ENCODE measurements around the gene THSD4.

Gene THSD4

DNA sequence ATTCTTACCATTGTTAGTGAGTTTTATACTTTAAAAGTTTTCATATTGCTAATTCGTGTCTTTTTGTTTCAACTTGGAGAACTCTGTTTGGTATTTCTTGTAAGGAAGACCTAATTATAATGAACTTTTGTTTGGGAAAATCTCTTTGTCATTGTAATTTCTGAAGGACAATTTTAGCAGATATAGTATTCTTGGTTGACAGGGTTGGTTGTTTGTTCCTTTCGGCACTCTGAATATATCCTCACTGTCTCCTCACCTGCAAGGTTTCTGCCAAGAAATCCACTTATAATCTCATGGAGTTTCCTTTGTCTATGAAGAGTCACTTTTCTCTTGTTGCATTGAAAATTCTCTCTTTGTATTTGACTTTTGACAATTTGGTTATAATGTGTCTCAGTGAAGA lies 469.9 kb downstream of the THSD4 start:
- Mint-ChIP-seq H3K27ac (no peak overlapping the region), H3K4me3 (no peak overlapping the region), H3K4me1 (no peaks in the 10 kb centered on the region), H3K9me3 (peaks cover 12% of the 10 kb centered on the region), H3K27me3 (peaks cover 11% of the 10 kb centered on the region), H3K36me3 (peaks cover 2% of the 10 kb centered on the region)
- ATAC-seq (ENCODE audit: low read depth) (no peak), DNase-seq (ENCODE audit: low spot score in 2 of 2) (no peak)

DNA sequence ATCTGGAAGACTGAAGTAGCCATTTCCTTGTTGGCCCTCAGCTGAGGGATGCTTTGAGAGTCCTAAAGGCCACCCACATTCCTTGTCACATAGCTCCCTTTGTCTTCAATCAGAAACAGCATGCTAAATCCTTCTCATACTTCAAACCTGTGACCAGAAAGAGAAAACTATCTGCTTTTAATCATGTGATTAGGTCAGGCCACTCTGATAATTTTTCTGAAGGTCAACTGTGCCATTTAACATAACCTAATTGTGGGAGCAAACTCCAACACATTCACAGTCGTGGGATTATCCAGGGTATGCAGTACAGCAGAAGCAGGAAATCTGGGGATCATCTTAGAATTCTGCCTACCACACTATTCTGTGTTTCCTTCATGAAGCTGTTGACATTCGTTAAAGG lies 471.2 kb downstream of the THSD4 start:
- Mint-ChIP-seq H3K27me3 (peaks cover 9% of the 10 kb centered on the region), H3K27ac (no peak overlapping the region), H3K36me3 (peaks cover 2% of the 10 kb centered on the region), H3K4me3 (no peak overlapping the region), H3K9me3 (peaks cover 9% of the 10 kb centered on the region), H3K4me1 (no peaks in the 10 kb centered on the region)
- no peak for ATAC-seq (ENCODE audit: low read depth)
- DNase-seq (ENCODE audit: low spot score in 2 of 2), result no peak

DNA sequence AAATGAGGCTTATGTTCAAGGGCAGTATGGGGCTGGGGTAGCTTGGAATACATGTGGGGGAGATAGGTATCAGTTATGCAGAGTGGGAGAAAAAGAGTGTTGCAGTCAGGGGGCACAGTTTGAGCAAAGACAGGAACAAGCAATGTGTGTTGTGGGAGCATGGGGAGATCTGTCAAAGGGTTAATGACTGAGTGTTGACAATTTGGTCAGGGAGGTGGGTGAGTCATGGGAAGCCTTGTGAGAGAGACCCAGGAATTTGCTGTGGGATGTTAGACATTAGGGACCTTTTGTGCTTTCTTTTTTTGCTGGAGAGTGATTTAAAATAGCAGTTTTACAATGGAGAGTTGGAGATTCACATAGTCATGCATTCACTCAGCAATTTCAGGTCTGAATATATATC lies 473.5 kb downstream of the THSD4 start:
- H3K4me3 Mint-ChIP-seq, result no peak overlapping the region
- H3K27me3 Mint-ChIP-seq, result peaks cover 8% of the 10 kb centered on the region
- DNase-seq (ENCODE audit: low spot score in 2 of 2), result no peak
- peaks cover 7% of the 10 kb centered on the region for H3K9me3 Mint-ChIP-seq
- ATAC-seq (ENCODE audit: low read depth), result no peak
- H3K4me1 Mint-ChIP-seq, result no peaks in the 10 kb centered on the region
- H3K27ac Mint-ChIP-seq, result no peak overlapping the region
- H3K36me3 Mint-ChIP-seq, result peaks cover 2% of the 10 kb centered on the region

DNA sequence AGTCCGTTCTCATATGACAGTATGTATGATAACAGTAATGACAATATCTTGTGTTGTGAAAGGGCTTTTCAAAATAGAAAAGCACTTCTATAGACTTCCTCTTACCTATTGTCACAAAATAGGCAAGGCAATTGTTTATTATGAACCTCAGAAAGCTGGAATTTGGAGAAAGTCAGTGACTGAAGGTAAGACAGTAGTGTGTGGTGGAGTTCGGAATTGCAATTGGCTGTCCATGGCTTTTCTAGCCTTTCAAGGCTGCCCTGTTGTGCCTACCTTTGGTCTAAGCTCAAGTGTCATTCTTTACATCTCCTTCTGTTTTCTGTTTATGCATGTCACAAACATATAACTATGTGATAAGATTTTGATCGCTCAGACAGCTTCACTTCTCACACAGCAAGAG lies 475.8 kb downstream of the THSD4 start:
- ATAC-seq (ENCODE audit: low read depth) (no peak), DNase-seq (ENCODE audit: low spot score in 2 of 2) (no peak)
- no peaks in the 10 kb centered on the region for H3K4me1 Mint-ChIP-seq
- no peak overlapping the region for H3K4me3 Mint-ChIP-seq
- no peaks in the 10 kb centered on the region for H3K9me3 Mint-ChIP-seq
- H3K27ac Mint-ChIP-seq, result no peak overlapping the region
- no peaks in the 10 kb centered on the region for H3K36me3 Mint-ChIP-seq
- H3K27me3 Mint-ChIP-seq, result peaks cover 3% of the 10 kb centered on the region

DNA sequence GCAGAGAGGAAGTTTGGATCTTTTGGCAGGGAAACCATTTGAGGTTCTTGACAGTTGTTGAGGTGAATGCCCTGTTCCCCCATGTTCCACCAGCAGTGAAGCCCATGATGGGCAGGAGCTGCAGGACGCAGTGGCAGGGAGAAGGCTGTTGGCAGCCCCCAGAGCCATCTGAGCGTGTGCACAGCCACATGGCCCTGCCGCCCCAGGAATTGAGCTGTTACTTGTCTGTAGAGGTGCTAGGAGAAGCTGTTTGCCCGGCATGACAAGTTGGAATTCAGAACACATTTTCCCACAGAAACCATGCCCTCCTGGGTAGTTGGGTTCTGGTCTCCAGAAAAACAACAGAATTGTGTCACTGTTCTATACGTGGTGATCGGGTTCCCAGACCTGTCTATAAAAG lies 476.9 kb downstream of the THSD4 start:
- ATAC-seq (ENCODE audit: low read depth) (no peak), DNase-seq (ENCODE audit: low spot score in 2 of 2) (no peak)
- Mint-ChIP-seq H3K27ac (no peak overlapping the region), H3K4me1 (no peaks in the 10 kb centered on the region), H3K27me3 (peaks cover 3% of the 10 kb centered on the region), H3K36me3 (no peaks in the 10 kb centered on the region), H3K9me3 (no peaks in the 10 kb centered on the region), H3K4me3 (no peak overlapping the region)

DNA sequence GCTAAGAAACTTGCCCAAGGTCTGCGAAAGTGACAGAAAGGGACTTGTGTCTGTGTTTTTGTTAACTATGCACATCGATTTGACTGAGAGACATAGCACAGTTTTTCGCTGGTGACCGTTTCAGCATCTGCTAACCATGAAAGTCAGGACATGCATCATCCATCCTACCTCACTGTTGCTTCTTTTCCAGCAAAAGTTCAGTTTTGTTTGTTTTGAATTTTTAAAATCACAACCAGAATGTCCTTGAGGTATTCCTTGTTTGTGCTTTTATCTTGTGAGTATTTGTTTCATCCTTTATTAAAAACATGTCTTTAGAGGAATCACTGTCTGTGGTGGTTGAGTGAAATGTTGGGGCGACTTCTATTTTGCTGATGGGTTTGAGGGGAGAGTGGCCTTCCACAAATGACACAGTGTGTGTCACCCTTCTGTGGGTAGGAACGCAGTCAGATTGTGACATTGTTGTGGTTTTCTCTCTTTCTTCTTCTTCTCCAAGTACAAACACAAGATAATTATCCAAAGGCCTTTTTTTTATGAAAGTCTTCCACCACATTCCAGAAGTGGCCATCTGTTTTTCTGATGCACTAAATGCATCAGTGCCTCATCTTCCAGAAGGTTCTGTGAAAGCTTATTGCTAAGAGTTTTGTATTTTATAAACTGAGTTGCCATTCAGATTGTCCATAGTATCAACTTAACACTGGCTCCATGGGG lies 480.7 kb downstream of the THSD4 start:
- Mint-ChIP-seq H3K36me3 (no peaks in the 10 kb centered on the region), H3K9me3 (no peaks in the 10 kb centered on the region), H3K27ac (no peak overlapping the region), H3K4me1 (no peaks in the 10 kb centered on the region), H3K4me3 (no peak overlapping the region), H3K27me3 (peaks cover 4% of the 10 kb centered on the region)
- ATAC-seq (ENCODE audit: low read depth), result no peak
- no peak for DNase-seq (ENCODE audit: low spot score in 2 of 2)

DNA sequence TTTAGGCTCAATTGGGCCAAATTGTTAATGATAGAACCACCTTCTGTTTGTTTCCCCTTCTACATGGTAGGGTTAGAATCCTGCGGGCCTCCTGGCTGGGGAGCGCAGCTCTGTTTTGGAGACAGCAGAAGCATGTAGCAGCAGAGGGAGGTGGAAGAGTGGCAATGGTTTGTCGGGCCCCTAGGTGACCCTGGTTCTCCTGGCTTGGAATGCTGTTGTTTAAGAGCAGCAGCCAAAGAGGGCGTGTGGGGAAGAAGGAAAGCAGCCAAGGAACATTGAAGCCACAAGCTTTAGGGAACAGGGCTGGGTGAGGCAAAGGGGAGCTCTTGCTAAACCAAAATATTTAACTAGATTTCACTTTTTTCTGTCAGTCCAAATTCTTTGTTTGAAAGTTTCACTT lies 481.4 kb downstream of the THSD4 start:
- Mint-ChIP-seq H3K27ac (no peak overlapping the region), H3K9me3 (no peaks in the 10 kb centered on the region), H3K36me3 (no peaks in the 10 kb centered on the region), H3K4me3 (no peak overlapping the region), H3K27me3 (peaks cover 4% of the 10 kb centered on the region), H3K4me1 (no peaks in the 10 kb centered on the region)
- ATAC-seq (ENCODE audit: low read depth) (no peak), DNase-seq (ENCODE audit: low spot score in 2 of 2) (no peak)

DNA sequence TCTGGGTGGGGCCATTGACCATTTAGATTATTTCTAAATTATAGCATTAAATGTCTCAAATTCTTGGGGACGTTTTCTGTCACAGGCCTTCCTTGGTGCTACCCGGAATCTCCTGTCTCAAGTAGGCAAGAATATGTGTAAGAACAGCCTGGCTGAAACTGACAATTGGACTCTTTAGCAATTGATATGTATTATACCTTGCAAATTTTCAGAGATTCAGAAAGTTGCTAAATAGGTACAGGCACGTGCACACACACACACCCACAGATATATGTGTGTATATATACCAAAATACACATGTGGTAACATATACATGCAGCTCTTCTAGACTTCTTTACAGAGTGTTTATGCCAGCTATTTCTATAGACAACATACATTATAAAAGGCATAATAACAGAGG lies 481.9 kb downstream of the THSD4 start:
- H3K4me1 Mint-ChIP-seq, result no peaks in the 10 kb centered on the region
- H3K4me3 Mint-ChIP-seq, result no peak overlapping the region
- no peak overlapping the region for H3K27ac Mint-ChIP-seq
- H3K9me3 Mint-ChIP-seq, result no peaks in the 10 kb centered on the region
- ATAC-seq (ENCODE audit: low read depth) (no peak), DNase-seq (ENCODE audit: low spot score in 2 of 2) (no peak)
- H3K27me3 Mint-ChIP-seq, result peaks cover 6% of the 10 kb centered on the region
- no peaks in the 10 kb centered on the region for H3K36me3 Mint-ChIP-seq

DNA sequence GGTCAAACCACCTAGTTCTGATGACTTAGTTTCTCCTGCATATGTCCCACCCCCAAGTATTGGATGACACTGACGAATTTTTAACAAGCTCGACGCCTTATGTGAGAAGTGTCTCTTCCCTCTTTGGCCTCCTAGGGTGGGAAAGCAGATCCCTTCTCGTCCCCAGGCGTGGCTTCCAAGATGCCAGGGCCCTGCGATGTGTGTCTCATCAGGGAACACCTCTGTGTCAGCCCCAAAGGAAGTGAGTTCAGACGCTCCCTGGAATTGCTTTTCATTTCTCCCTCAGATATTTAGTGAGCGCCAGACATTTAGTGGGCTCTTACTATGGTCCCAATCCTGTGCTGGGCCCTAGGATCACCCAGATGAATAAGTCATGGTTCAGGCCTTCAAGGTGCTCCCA lies 482.4 kb downstream of the THSD4 start:
- Mint-ChIP-seq H3K9me3 (no peaks in the 10 kb centered on the region), H3K4me1 (no peaks in the 10 kb centered on the region), H3K27me3 (peaks cover 6% of the 10 kb centered on the region), H3K27ac (no peak overlapping the region), H3K36me3 (no peaks in the 10 kb centered on the region), H3K4me3 (no peak overlapping the region)
- ATAC-seq (ENCODE audit: low read depth), result no peak
- DNase-seq (ENCODE audit: low spot score in 2 of 2), result no peak

DNA sequence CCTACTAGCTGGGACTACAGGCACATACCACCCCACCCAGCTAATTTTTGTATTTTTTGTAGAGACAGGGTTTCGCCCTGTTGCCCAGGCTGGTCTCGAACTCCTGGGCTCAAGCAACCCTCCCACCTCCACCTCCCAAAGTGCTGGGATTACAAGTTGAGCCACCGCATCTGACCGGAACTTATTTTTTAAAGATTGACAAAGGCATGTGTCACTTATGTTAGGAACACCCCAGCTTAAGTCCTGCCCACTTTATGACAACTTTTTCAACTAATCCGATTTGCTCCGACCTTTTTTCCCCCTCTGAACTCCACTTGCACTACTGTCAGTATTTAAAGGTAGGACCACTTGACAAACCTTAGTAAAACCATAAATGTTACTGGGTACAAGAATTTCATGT lies 483.5 kb downstream of the THSD4 start:
- Mint-ChIP-seq H3K4me1 (no peaks in the 10 kb centered on the region), H3K27ac (no peak overlapping the region), H3K4me3 (no peak overlapping the region), H3K9me3 (peaks cover 2% of the 10 kb centered on the region), H3K27me3 (peaks cover 6% of the 10 kb centered on the region), H3K36me3 (no peaks in the 10 kb centered on the region)
- ATAC-seq (ENCODE audit: low read depth) (no peak), DNase-seq (ENCODE audit: low spot score in 2 of 2) (no peak)

DNA sequence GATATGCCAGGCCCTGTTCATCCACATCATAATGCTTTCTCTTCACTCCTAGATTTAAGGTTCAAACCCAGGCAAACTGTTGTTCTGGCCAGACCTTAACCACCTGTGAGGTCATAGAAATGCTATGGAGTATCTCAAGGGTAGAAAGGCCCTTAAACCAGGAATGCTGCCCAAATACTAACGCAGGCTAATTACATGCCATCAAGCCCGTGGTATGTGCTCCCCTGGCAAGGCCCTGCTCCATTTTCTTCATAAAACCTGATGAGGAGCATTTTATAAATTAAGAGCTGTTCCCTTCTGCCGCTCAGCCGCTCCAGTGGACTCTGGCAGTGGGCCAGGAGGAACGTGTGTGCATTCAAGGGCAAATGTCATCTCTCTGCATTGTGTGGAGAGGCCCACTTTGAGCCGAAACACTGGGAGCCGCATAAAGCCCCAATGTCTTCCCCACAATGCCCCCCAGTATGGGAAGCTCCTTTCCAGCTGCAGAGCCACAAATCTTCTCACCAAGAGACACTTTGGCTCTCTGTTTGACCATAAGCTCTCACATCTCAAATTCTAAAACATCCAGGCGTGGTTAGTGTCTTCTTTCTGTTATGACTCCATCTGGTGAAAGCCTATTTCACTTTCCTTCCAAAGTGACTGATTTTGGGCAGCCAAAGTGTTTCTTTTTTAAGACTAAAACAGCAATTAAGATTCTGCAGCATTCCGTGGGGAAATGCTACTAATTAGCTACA lies 484.3 kb downstream of the THSD4 start:
- Mint-ChIP-seq H3K36me3 (no peaks in the 10 kb centered on the region), H3K27ac (no peak overlapping the region), H3K27me3 (peaks cover 6% of the 10 kb centered on the region), H3K9me3 (peaks cover 2% of the 10 kb centered on the region), H3K4me1 (no peaks in the 10 kb centered on the region), H3K4me3 (no peak overlapping the region)
- no peak for ATAC-seq (ENCODE audit: low read depth)
- DNase-seq (ENCODE audit: low spot score in 2 of 2), result no peak

DNA sequence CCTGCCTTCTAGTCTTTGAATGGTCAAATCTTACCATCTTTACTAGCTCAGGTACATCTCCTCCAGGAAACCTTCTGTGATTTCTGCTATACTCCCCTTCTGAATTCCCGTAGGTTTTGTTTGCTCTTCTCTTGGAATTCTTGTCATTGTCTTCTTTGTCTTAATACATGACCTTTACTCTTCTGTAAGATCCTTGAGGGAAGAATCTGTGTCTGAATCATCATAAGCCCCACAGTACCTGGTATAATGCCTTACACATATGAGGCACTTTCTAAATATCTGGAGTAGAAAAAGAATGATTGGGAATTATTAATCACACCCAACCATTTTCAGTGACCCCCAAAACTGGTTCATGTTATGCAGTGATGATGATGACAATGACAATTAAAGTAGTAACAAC lies 485.0 kb downstream of the THSD4 start:
- Mint-ChIP-seq H3K36me3 (no peaks in the 10 kb centered on the region), H3K9me3 (peaks cover 6% of the 10 kb centered on the region), H3K4me3 (no peak overlapping the region), H3K27me3 (peaks cover 7% of the 10 kb centered on the region), H3K4me1 (no peaks in the 10 kb centered on the region), H3K27ac (no peak overlapping the region)
- DNase-seq (ENCODE audit: low spot score in 2 of 2) (no peak), ATAC-seq (ENCODE audit: low read depth) (no peak)

DNA sequence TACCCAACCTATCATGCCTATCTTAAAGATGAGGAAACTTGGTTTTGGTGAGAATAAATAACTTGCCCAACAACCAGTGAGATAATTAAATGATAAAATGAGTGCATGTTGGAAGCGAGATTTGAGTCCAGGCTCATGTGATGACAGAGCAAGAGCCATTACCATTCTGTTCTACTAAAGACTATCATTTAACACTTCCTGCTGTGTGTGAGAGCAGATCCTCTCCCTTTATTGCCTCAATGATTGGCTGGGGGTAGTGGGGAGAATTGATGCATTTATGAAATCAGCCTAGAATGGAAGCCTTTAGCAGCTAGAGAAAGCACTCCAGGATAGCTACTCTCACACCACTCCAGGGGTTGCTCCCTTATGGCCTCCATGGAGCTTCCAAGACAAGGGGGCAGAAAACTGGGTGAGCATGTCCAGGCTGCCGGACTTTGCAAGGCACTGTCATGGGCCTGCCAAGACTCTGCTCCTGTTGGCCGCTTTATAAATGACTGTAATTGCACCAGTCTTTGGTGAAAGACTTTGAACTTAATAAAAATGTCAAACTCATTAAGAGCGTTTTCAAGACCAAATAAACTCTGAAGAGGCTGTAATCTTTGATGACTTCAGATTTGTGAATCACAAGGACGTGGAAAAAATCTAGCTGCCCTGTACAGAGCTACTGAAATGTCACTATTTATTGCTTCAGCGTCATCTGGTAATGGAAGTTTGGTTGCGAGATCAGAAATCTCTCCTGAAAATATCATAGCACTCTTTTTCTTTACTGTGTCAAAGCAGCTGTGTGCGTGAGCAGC lies 486.0 kb downstream of the THSD4 start:
- no peak overlapping the region for H3K4me3 Mint-ChIP-seq
- peaks cover 11% of the 10 kb centered on the region for H3K9me3 Mint-ChIP-seq
- no peak for DNase-seq (ENCODE audit: low spot score in 2 of 2)
- H3K4me1 Mint-ChIP-seq, result no peaks in the 10 kb centered on the region
- no peak for ATAC-seq (ENCODE audit: low read depth)
- H3K27ac Mint-ChIP-seq, result no peak overlapping the region
- H3K36me3 Mint-ChIP-seq, result no peaks in the 10 kb centered on the region
- H3K27me3 Mint-ChIP-seq, result peaks cover 13% of the 10 kb centered on the region

DNA sequence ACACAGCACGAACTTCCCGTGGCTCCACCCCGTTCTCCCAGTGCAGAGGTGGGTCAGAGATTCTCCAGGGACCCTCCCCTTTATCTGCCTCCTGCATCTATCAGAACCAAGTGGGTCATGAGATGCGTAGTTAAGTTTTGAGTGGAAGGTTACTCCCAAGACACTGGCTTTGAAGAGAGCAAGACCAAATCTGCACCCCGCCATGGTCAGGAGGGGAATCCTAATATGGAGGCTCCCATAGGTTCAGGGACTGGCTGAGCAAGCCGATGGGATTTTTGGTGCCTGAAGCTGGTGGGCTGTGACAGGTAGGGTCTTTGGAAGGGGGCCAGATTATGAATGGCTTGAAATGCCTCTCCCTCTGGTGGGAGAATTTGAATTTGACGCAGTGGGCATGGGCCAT lies 488.1 kb downstream of the THSD4 start:
- no peak for DNase-seq (ENCODE audit: low spot score in 2 of 2)
- no peak overlapping the region for H3K27ac Mint-ChIP-seq
- peaks cover 14% of the 10 kb centered on the region for H3K27me3 Mint-ChIP-seq
- no peak overlapping the region for H3K4me3 Mint-ChIP-seq
- H3K4me1 Mint-ChIP-seq, result no peaks in the 10 kb centered on the region
- H3K9me3 Mint-ChIP-seq, result peaks cover 11% of the 10 kb centered on the region
- H3K36me3 Mint-ChIP-seq, result no peaks in the 10 kb centered on the region
- ATAC-seq (ENCODE audit: low read depth), result no peak

Data from memory B cell (primary cell).